Ectodermal cell (in vitro differentiated cells): ENCODE measurements around the gene BFSP2.
"Not testable (repeated sequence)": the region's sequence is repeated elsewhere in the genome, so short reads cannot be mapped to it uniquely, and the experiment has no call there.

Experiments used
- H3K27ac ChIP-seq: 2 replicates; pipeline ENCODE4 v1.7.0; 2013; ENCODE audit warnings: mild to moderate bottlenecking, low read depth, low read length; ENCODE audit not compliant: insufficient read depth, poor library complexity, severe bottlenecking
- H3K27me3 ChIP-seq: 2 replicates; pipeline ENCODE4 v1.7.0; 2013; ENCODE audit warnings: mild to moderate bottlenecking, low read length; ENCODE audit not compliant: insufficient read depth, control insufficient read depth, poor library complexity, severe bottlenecking
- H3K36me3 ChIP-seq: one replicate; pipeline ENCODE4 v1.7.0; 2013; ENCODE audit warnings: low read length; ENCODE audit not compliant: control insufficient read depth, insufficient read depth
- H3K4me1 ChIP-seq: one replicate; pipeline ENCODE4 v1.7.0; 2013; ENCODE audit warnings: low read length; ENCODE audit not compliant: control insufficient read depth, insufficient read depth
- H3K4me3 ChIP-seq: 2 replicates; pipeline ENCODE4 v1.7.0; 2013; ENCODE audit warnings: low read depth, low read length, control low read depth; ENCODE audit not compliant: insufficient read depth
- H3K9me3 ChIP-seq: 2 replicates; pipeline ENCODE4 v1.7.0; 2013; ENCODE audit warnings: mild to moderate bottlenecking, low read length, moderate library complexity; ENCODE audit not compliant: control insufficient read depth
- WGBS, 2 experiments: methylation state at CpG; one replicate each; pipeline ENCODE4 v1.1.7; 2013; ENCODE audit warnings: missing lambda C conversion rate in 2 of 2; 5-methylcytosine and 5-hydroxymethylcytosine counted together

The BFSP2 gene

GRCh38 chr3:133512416-133513089 lies 112.7 kb downstream of the BFSP2 start:
- no peaks in the 10 kb centered on the region for H3K36me3 ChIP-seq
- H3K9me3 ChIP-seq, result no peaks in the 10 kb centered on the region
- WGBS, 2 experiments, result 96% methylated on average over 6 of the region's 6 CpGs
- H3K4me3 ChIP-seq, result no peak overlapping the region
- no peak overlapping the region for H3K27ac ChIP-seq
- no peaks in the 10 kb centered on the region for H3K27me3 ChIP-seq
- H3K4me1 ChIP-seq, result no peaks in the 10 kb centered on the region

GRCh38 chr3:133514418-133514817 lies 114.6 kb downstream of the BFSP2 start:
- 91 to 94% methylated on average over 6 of the region's 6 CpGs for WGBS, 2 experiments
- no peaks in the 10 kb centered on the region for H3K4me1 ChIP-seq
- no peak overlapping the region for H3K27ac ChIP-seq
- no peaks in the 10 kb centered on the region for H3K36me3 ChIP-seq
- no peak overlapping the region for H3K4me3 ChIP-seq
- no peaks in the 10 kb centered on the region for H3K9me3 ChIP-seq
- no peaks in the 10 kb centered on the region for H3K27me3 ChIP-seq

GRCh38 chr3:133515127-133515526 lies 115.3 kb downstream of the BFSP2 start:
- no peaks in the 10 kb centered on the region for H3K4me1 ChIP-seq
- H3K27ac ChIP-seq, result no peak overlapping the region
- no peaks in the 10 kb centered on the region for H3K27me3 ChIP-seq
- no peaks in the 10 kb centered on the region for H3K36me3 ChIP-seq
- H3K9me3 ChIP-seq, result no peaks in the 10 kb centered on the region
- no peak overlapping the region for H3K4me3 ChIP-seq
- WGBS, 2 experiments, result 94 to 97% methylated on average over 1 of the region's 1 CpG

GRCh38 chr3:133520286-133520685 lies 120.4 kb downstream of the BFSP2 start:
- H3K27ac ChIP-seq, result no peak overlapping the region
- H3K4me1 ChIP-seq, result no peaks in the 10 kb centered on the region
- H3K27me3 ChIP-seq, result no peaks in the 10 kb centered on the region
- no peak overlapping the region for H3K4me3 ChIP-seq
- H3K9me3 ChIP-seq, result no peaks in the 10 kb centered on the region
- no peaks in the 10 kb centered on the region for H3K36me3 ChIP-seq

GRCh38 chr3:133520938-133521337 lies 121.1 kb downstream of the BFSP2 start:
- not testable (repeated sequence) for H3K27ac ChIP-seq, H3K4me3 ChIP-seq, H3K9me3 ChIP-seq, H3K36me3 ChIP-seq, H3K27me3 ChIP-seq, H3K4me1 ChIP-seq
- WGBS, 2 experiments, result 89 to 94% methylated on average over 4 of the region's 4 CpGs

- Histone ChIP-seq H3K27ac (no peak overlapping the region), H3K4me3 (no peak overlapping the region), H3K4me1 (no peaks in the 10 kb centered on the region), H3K27me3 (no peaks in the 10 kb centered on the region), H3K9me3 (no peaks in the 10 kb centered on the region), H3K36me3 (no peaks in the 10 kb centered on the region)
- 55% methylated on average over 5 of the region's 5 CpGs for WGBS, 2 experiments
These were observed 122.1 kb downstream of the BFSP2 start for GRCh38 chr3:133521946-133522345.

GRCh38 chr3:133523758-133524157 lies 123.9 kb downstream of the BFSP2 start:
- not testable (repeated sequence) for H3K27me3 ChIP-seq, H3K27ac ChIP-seq, H3K9me3 ChIP-seq, H3K36me3 ChIP-seq, H3K4me1 ChIP-seq, H3K4me3 ChIP-seq
- 91 to 94% methylated on average over 3 of the region's 3 CpGs for WGBS, 2 experiments
